ENCODE results near the gene APCS.

Gene APCS, protein sequence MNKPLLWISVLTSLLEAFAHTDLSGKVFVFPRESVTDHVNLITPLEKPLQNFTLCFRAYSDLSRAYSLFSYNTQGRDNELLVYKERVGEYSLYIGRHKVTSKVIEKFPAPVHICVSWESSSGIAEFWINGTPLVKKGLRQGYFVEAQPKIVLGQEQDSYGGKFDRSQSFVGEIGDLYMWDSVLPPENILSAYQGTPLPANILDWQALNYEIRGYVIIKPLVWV

GRCh38 chr1:159587461-159587951, at the start of gene APCS:
Gene APCS (plus strand): TSS chr1:159587826. CDS start chr1:159587922, 96 bp downstream.
- FAIRE-seq, result no peak

- no peak for FAIRE-seq
Observed at GRCh38 chr1:159548126-159548525, 39.5 kb upstream of the APCS start.

GRCh38 chr1:159554261-159554660, 33.4 kb upstream of the APCS start:
- no peak for FAIRE-seq

- no peak for FAIRE-seq
Observed at GRCh38 chr1:159554696-159555095, 32.9 kb upstream of the APCS start.

DNA sequence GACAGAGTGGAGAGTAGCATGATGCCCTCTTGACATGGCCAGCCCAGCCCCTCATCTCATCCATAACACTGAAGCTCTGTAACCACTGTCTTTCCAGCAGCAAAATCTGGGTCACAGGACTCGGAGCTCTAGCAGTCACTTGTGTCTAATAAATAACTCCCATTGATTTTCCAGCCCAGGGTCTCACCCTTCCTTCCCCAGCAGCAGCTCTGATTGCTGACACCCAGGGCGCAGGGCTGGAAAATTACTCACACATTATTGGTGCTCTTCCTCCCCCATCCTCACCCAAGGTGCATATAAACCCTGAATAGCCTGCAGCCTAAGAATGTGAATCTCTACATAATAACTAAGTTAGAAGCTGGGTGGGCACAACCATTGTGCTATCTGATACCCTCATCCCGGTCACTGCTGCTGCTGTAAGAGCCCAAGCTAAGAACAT, 30.7 kb upstream of the APCS start:
- FAIRE-seq, result no peak

GRCh38 chr1:159560599-159560998, 27.0 kb upstream of the APCS start:
- FAIRE-seq, result no peak

DNA sequence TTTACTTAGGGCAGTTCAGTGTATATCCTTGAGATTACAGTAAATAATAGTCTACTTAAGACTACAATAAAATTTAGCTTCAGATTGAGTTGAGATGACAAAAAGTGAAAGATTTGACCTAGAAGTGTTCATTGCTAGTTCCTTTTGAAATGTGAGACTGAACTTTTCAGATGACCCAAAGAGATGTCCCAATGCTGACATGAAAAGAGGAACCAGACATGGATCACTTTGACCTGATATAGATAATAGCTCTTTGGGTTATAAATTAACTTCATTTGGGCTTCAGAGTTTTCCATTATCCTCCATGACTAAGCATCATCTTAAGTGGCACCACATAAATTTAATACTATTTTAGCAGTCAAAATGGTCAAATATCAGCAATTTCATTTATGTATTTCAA, 26.1 kb upstream of the APCS start:
- no peak for FAIRE-seq

- no peak for FAIRE-seq
Observed at GRCh38 chr1:159562680-159563079, 24.9 kb upstream of the APCS start.

- no peak for FAIRE-seq
Observed at GRCh38 chr1:159577446-159577845, 10.2 kb upstream of the APCS start.

DNA sequence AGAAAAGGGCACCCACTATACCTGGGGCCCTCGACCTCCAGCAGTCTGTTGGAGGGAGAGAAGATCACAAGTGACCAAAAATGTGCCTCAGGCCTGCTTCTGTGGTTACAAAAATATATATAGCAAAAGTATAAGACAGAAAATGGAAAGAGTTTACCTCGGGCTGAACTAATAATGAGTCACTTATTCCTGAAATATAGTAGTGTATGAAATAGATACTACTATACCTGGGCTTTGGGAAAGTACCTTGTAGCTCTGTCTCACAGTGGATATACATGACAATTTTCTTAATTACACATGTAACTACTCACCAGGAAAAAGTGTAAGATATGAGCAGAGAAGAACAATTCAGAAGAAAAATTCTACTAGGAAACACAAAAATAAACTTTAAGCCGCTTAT, 7.3 kb upstream of the APCS start:
- no peak for FAIRE-seq

DNA sequence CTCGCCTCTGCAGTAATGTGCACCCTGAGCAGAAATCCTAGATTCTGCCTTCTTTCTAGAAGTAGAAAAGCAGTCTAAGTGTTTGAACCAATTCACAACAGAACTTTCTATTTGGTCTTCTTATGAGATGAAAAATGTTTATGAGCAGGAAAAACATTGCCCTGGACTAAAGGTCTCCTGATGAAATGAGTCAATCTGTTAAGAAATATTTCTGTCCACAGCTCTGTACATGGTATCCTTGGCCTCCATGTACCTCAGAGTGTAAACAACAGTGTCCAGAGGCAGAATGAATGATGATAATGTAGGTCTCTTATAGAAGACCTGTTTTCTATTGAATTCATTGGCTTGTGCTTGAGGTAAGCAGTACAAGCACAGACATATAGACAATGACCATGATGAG, 6.2 kb upstream of the APCS start:
- FAIRE-seq, result no peak

DNA sequence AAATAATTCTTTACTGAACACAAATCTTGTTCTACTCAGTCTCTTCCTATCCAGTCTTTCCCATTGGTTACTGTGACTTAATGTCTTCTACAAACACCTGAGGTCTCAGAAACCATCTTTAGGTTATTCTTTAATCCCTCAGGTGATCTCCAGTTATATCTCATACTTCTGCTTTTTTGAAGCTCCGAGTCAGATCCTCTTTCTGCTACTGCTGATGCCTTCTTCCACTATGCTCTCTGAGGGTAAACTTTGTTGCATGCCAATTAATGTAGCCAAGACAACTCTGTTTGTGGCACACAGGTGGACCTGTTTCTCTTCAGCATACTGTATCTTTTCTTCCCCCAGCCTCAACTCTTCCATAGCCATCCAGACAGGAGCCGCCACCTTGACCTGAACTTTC, 3.1 kb upstream of the APCS start:
- no peak for FAIRE-seq

DNA sequence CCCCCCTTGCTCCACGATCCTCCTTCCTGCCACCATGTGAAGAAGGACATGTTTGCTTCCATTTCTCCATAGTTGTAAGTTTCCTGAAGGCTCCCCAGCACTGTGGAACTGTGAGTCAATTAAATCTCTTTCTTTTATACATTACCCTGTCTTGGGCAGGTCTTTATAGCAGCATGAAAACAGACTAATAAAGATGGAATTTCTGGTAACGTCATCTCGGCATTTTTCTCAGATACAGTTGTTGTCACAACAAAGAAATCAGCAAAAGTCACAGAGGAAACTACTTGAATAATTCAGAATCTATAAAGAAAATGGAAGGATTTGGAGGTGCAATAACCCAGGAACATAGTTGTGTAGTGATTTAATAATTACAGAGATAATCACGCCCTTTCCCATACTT, 4.4 kb downstream of the APCS start:
- FAIRE-seq, result no peak

DNA sequence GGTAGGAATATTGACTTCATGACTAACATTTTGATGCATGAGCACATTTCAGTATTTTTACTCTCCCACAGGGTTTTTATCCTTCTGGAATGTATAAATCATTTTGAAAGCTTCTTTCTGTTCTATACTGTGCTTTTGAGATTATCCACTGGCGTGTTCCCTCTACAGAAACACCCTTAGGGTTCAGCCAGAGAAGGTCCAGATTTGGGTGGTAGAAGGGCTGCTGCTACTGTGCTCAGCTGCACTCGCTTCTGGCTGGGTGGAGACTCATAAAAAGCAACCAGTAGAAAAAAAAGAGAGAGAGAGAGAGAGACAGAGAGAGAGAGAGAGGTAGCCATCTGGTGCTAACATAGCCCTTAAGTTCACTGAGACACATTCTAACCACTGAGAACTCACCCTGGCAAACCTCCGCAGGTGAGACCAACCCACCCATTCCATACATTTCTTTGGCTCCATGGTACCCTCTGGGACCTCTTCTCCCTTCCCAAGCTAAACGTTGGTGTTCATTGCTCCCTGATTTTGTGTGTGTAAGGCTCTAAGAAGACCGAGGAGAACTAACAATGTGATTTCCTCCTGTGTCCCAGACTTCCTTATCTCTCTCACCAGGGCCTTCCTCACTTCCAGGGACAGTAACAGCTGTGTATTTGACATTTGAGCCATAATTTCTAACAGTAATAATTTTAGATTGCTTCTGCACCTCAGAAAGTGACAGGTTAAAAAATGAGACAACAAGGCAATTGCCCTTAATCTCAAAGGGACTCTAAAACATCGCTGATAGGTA, 7.2 kb downstream of the APCS start:
- FAIRE-seq, result no peak

GRCh38 chr1:159598196-159598595, 10.6 kb downstream of the APCS start:
- FAIRE-seq, result no peak

DNA sequence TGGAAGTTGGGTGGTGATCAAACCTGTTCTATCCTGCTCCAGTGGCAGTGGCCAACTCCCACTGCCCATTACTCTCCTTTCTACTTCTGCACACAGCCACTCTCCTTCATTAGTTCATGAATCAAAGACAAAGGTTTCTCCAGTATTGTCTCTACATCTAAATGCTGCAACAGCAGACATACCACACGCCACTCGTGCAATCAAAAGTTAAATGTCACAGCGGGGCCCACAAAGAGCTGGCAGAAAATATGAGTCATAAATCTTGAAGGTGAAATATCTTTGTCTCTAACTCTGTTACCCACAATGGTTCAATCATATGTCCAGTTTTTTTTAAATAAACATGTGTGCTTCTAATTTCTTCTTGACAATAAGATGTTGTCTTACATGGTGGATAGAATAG, 13.3 kb downstream of the APCS start:
- no peak for FAIRE-seq

- FAIRE-seq, result no peak
Observed at GRCh38 chr1:159602501-159602999, 14.9 kb downstream of the APCS start.

- no peak for FAIRE-seq
Observed at GRCh38 chr1:159612211-159612885, 24.7 kb downstream of the APCS start.

DNA sequence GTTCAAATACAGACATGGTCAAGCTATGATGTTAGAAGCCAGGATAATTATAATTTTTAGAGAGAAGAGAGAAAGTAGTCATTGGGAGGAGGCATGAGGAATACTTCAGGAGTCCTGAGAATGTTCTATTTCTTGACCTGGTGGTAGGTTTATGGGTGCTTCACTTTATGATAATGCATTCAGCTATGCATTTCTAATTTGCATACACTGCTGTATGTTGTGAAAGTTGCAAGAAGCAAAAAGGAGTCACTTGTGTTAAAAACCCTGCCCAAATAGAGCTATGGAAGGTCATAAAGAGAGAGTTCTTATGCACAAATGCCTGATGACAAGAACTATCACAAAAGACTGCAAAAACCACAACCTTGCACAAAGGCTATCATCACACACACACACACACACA, 45.3 kb downstream of the APCS start:
- no peak for FAIRE-seq

All from islet of Langerhans (tissue), 1 donor.